Esophagus squamous epithelium (tissue), 4 donors: Measurements from ENCODE around the gene POLR1E.

Experiments used
- CTCF ChIP-seq, 6 experiments: fragments of 450-650 bp in 4 of 6; fragments of 200-600 bp in 2 of 6; sonication (generic) in 2 of 6; IDR thresholded peaks; one replicate each; pipeline ENCODE4 v1.5.1; 2016 to 2019; ENCODE audit warnings: antibody characterized with exemption in 6 of 6, mild to moderate bottlenecking in 4 of 6, moderate library complexity in 4 of 6
- POLR2A ChIP-seq, 4 donors: fragments of 450-650 bp; IDR thresholded peaks; one replicate each; pipeline ENCODE4 v1.6.1; 2017; ENCODE audit warnings: antibody characterized with exemption in 4 of 4, mild to moderate bottlenecking in 4 of 4, moderate library complexity in 3 of 4

GRCh38 chr9:37499297-37499696 is 13.5 kb downstream of the POLR1E start:
- TF ChIP-seq CTCF (IDR thresholded peaks at IDR 0.05), result no peak
- TF ChIP-seq POLR2A (IDR thresholded peaks at IDR 0.05), result no peak
